ENCODE results near the gene PPL. TPM values are rescaled to one million over a fixed set of nuclear protein-coding genes. Genes with fewer than 3 reads are reported as not detected.
A peak's percentile ranks its signal among the peaks of the same experiment; 100 is the strongest.

PPL gene
- polyA plus RNA-seq, 1 experiment, result 0.56 TPM

- Histone ChIP-seq H3K4me3 (ENCODE audit: low read depth, low read length) (no peak overlapping the region), H3K36me3 (ENCODE audit: control insufficient read depth, insufficient read depth, low read length) (no peaks in the 10 kb centered on the region), H3K27me3 (ENCODE audit: control insufficient read depth, insufficient read depth, low read length) (no peaks in the 10 kb centered on the region)
- ChIA-PET CTCF (no interaction called here), POLR2A (no interaction called here)
- no peak for DNase-seq (ENCODE audit: low read depth)
- TF ChIP-seq CTCF (IDR thresholded peaks at IDR 0.05; ENCODE audit: insufficient read depth, low read depth, low read length), result no peak
Measured at GRCh38 chr16:4914528-4915225, 22.3 kb downstream of the PPL start.

GRCh38 chr16:4913774-4914525 lies 23.0 kb downstream of the PPL start:
- no peak for TF ChIP-seq CTCF (IDR thresholded peaks at IDR 0.05; ENCODE audit: insufficient read depth, low read depth, low read length)
- H3K27me3 ChIP-seq (ENCODE audit: control insufficient read depth, insufficient read depth, low read length), result no peaks in the 10 kb centered on the region
- no peaks in the 10 kb centered on the region for H3K36me3 ChIP-seq (ENCODE audit: control insufficient read depth, insufficient read depth, low read length)
- ChIA-PET POLR2A (no interaction called here), CTCF (interaction anchor here (1.3 kb wide), 1 partner anchor 42 kb away, joined by 3 read pairs; no protein-coding TSS in a partner anchor)
- no peak for DNase-seq (ENCODE audit: low read depth)
- H3K4me3 ChIP-seq (ENCODE audit: low read depth, low read length), result no peak overlapping the region

GRCh38 chr16:4913130-4913773 lies 23.7 kb downstream of the PPL start:
- ChIA-PET CTCF (interaction anchor here (1.3 kb wide), 1 partner anchor 42 kb away, joined by 3 read pairs; no protein-coding TSS in a partner anchor), POLR2A (no interaction called here)
- no peak for DNase-seq (ENCODE audit: low read depth)

GRCh38 chr16:4911970-4912386 lies 25.0 kb downstream of the PPL start:
- TF ChIP-seq CTCF (IDR thresholded peaks at IDR 0.05; ENCODE audit: insufficient read depth, low read depth, low read length), result no peak
- Histone ChIP-seq H3K36me3 (ENCODE audit: control insufficient read depth, insufficient read depth, low read length) (no peaks in the 10 kb centered on the region), H3K4me3 (ENCODE audit: low read depth, low read length) (no peak overlapping the region), H3K27me3 (ENCODE audit: control insufficient read depth, insufficient read depth, low read length) (no peaks in the 10 kb centered on the region)
- ChIA-PET POLR2A (no interaction called here), CTCF (interaction anchor here (0.6 kb wide), 1 partner anchor 58 kb away, joined by 3 read pairs; no protein-coding TSS in a partner anchor)
- DNase-seq (ENCODE audit: low read depth), result peak; percentile 36

More at GRCh38 chr16:4913130-4913773, 23.7 kb downstream of the PPL start:
- H3K36me3 ChIP-seq (ENCODE audit: control insufficient read depth, insufficient read depth, low read length), result no peaks in the 10 kb centered on the region
- TF ChIP-seq CTCF (IDR thresholded peaks at IDR 0.05; ENCODE audit: insufficient read depth, low read depth, low read length), result no peak
- no peak overlapping the region for H3K4me3 ChIP-seq (ENCODE audit: low read depth, low read length)
- H3K27me3 ChIP-seq (ENCODE audit: control insufficient read depth, insufficient read depth, low read length), result no peaks in the 10 kb centered on the region

- Histone ChIP-seq H3K27me3 (ENCODE audit: control insufficient read depth, insufficient read depth, low read length) (no peaks in the 10 kb centered on the region), H3K36me3 (ENCODE audit: control insufficient read depth, insufficient read depth, low read length) (no peaks in the 10 kb centered on the region), H3K4me3 (ENCODE audit: low read depth, low read length) (no peak overlapping the region)
- ChIA-PET POLR2A (no interaction called here), CTCF (no interaction called here)
- TF ChIP-seq CTCF (IDR thresholded peaks at IDR 0.05; ENCODE audit: insufficient read depth, low read depth, low read length), result no peak
- no peak for DNase-seq (ENCODE audit: low read depth)
Measured at GRCh38 chr16:4910828-4911227, 26.1 kb downstream of the PPL start.

Data from BJ (cell line).